Measurements from ENCODE around the gene PPFIA1.

PPFIA1 gene

DNA sequence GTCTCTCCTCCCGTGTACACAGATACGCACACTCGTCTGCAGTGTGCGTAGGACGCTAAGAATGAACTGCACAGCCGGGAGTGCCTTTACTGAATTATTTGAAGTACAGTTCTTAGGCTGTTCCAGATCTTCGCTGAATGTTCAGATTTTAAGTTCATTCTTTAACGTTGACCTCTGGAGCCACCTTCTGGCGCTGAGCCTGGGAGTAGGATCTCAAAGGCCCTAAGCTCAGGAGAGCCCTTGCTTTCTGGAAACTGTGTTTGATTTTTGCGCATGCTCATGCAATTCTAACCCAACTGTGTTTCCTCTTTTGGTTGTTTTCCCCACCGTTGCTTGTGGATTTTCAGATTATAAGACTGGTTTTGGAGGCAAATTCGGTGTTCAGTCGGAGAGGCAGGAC, 150.6 kb downstream of the PPFIA1 start:
- Histone ChIP-seq H3K4me2 (ENCODE audit: low read length) (no peak overlapping the region), H3K4me1 (ENCODE audit: low read length) (peaks cover 26% of the 10 kb centered on the region), H3K79me2 (ENCODE audit: low read length) (no peaks in the 10 kb centered on the region), H3K36me3 (replicated peaks; ENCODE audit: low read depth, low read length) (peaks cover 52% of the 10 kb centered on the region), H3K9me3 (ENCODE audit: insufficient read depth, low read length) (no peaks in the 10 kb centered on the region), H3K27ac (ENCODE audit: low read length) (no peak overlapping the region), H2AFZ (ENCODE audit: low read depth, low read length) (no peak overlapping the region), H4K20me1 (ENCODE audit: insufficient read depth, low read length) (no peaks in the 10 kb centered on the region), H3K27me3 (ENCODE audit: low read depth, low read length) (no peaks in the 10 kb centered on the region), H3K9ac (ENCODE audit: low read length) (no peak overlapping the region), H3K4me3 (ENCODE audit: low read length) (no peak overlapping the region)
- no peak for TF ChIP-seq EZH2phosphoT487 (IDR thresholded peaks at IDR 0.05; ENCODE audit: low read depth)
- TF ChIP-seq, protein P1, sequence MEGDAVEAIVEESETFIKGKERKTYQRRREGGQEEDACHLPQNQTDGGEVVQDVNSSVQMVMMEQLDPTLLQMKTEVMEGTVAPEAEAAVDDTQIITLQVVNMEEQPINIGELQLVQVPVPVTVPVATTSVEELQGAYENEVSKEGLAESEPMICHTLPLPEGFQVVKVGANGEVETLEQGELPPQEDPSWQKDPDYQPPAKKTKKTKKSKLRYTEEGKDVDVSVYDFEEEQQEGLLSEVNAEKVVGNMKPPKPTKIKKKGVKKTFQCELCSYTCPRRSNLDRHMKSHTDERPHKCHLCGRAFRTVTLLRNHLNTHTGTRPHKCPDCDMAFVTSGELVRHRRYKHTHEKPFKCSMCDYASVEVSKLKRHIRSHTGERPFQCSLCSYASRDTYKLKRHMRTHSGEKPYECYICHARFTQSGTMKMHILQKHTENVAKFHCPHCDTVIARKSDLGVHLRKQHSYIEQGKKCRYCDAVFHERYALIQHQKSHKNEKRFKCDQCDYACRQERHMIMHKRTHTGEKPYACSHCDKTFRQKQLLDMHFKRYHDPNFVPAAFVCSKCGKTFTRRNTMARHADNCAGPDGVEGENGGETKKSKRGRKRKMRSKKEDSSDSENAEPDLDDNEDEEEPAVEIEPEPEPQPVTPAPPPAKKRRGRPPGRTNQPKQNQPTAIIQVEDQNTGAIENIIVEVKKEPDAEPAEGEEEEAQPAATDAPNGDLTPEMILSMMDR (IDR thresholded peaks at IDR 0.05; ENCODE audit: low read depth, low read length): peak; percentile 44

GRCh38 chr11:70422692-70423522, 152.4 kb downstream of the PPFIA1 start:
- Histone ChIP-seq H3K4me3 (ENCODE audit: low read length) (no peak overlapping the region), H3K36me3 (replicated peaks; ENCODE audit: low read depth, low read length) (peaks cover 52% of the 10 kb centered on the region), H4K20me1 (ENCODE audit: insufficient read depth, low read length) (no peaks in the 10 kb centered on the region), H3K9ac (ENCODE audit: low read length) (no peak overlapping the region), H3K4me2 (ENCODE audit: low read length) (no peak overlapping the region), H2AFZ (ENCODE audit: low read depth, low read length) (no peak overlapping the region), H3K4me1 (ENCODE audit: low read length) (peaks cover 26% of the 10 kb centered on the region), H3K27ac (ENCODE audit: low read length) (no peak overlapping the region), H3K79me2 (ENCODE audit: low read length) (no peaks in the 10 kb centered on the region), H3K27me3 (ENCODE audit: low read depth, low read length) (no peaks in the 10 kb centered on the region), H3K9me3 (ENCODE audit: insufficient read depth, low read length) (no peaks in the 10 kb centered on the region)
- TF ChIP-seq, protein P1 (IDR thresholded peaks at IDR 0.05; ENCODE audit: low read depth, low read length): no peak
- TF ChIP-seq EZH2phosphoT487 (IDR thresholded peaks at IDR 0.05; ENCODE audit: low read depth): no peak

GRCh38 chr11:70423523-70424505, 153.3 kb downstream of the PPFIA1 start:
- peaks cover 26% of the 10 kb centered on the region for H3K4me1 ChIP-seq (ENCODE audit: low read length)
- H3K9ac ChIP-seq (ENCODE audit: low read length): no peak overlapping the region; the same call in 1 of the 2 replicates
- no peaks in the 10 kb centered on the region for H4K20me1 ChIP-seq (ENCODE audit: insufficient read depth, low read length)
- no peak overlapping the region for H2AFZ ChIP-seq (ENCODE audit: low read depth, low read length)
- peak overlapping the region; percentile 33; the same call in 1 of the 2 replicates for H3K4me3 ChIP-seq (ENCODE audit: low read length)
- no peak for TF ChIP-seq EZH2phosphoT487 (IDR thresholded peaks at IDR 0.05; ENCODE audit: low read depth)
- TF ChIP-seq, protein P1 (IDR thresholded peaks at IDR 0.05; ENCODE audit: low read depth, low read length): no peak
- peak overlapping the region; percentile 67 for H3K4me2 ChIP-seq (ENCODE audit: low read length)
- peaks cover 55% of the 10 kb centered on the region for H3K36me3 ChIP-seq (replicated peaks; ENCODE audit: low read depth, low read length)
- no peaks in the 10 kb centered on the region for H3K79me2 ChIP-seq (ENCODE audit: low read length)
- H3K27ac ChIP-seq (ENCODE audit: low read length): peak overlapping the region; percentile 61
- H3K27me3 ChIP-seq (ENCODE audit: low read depth, low read length): no peaks in the 10 kb centered on the region
- H3K9me3 ChIP-seq (ENCODE audit: insufficient read depth, low read length): no peaks in the 10 kb centered on the region
